Measurements from ENCODE around the gene FGF19.

DNA sequence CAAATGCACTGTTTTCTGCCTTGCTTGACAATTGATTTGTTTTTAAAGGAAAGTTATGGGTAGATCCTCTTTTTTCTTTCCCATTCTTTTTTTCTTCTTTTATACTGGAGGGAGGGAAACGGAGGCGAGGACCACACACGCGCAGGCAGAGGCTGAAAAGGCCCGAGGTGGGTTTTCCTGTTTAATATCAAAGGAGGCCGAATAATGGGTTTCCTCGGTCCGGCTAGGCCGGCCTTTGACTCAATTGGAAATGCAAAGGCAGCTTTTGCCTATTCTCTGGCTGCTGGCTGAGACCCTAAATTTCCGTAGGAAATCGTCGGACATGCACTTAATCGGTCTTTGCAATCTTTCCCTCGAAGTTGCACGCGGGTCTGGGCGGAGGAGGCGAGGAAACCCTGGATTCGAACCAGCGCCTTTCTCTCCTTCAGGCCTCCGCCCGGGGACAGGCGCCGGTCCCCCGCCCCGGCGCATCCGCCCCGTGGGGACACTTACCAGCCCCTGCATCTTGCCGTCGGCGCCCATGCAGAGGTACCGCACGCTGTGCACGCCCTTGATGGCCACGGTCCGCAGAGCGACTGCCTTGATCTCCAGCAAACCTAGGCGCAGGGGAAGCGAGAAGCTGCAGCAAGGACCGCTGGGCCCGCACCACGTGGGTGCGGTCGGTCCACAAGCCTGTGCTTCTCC, 911 bp downstream of the FGF19 start:
- TF ChIP-seq CTCF (IDR thresholded peaks at IDR 0.05) (no peak), POLR2A (IDR thresholded peaks at IDR 0.05) (no peak)

All from body of pancreas (tissue), 4 donors.